ENCODE results near the gene SCYL3. TPM values are rescaled to one million over a fixed set of nuclear protein-coding genes. Genes with fewer than 3 reads are reported as not detected.

SCYL3 gene
- total RNA-seq, 1 experiment from 2014 or later = 3.6 TPM

GRCh38 chr1:169892176-169892926 is 1.3 kb downstream of the SCYL3 start:
- Histone ChIP-seq H3F3A (ENCODE audit: low read length, unreplicated experiment) (peaks cover 7% of the 10 kb centered on the region), H2AFZ (ENCODE audit: low read length) (no peak overlapping the region; the same call in 1 of the 2 replicates), H3K27me3 (ENCODE audit: low read length) (no peaks in the 10 kb centered on the region), H3K79me2 (ENCODE audit: low read length) (peaks cover 48% of the 10 kb centered on the region), H3K9me2 (replicated peaks; ENCODE audit: low read length) (no peaks in the 10 kb centered on the region), H3K9me3 (ENCODE audit: low read length) (no peaks in the 10 kb centered on the region), H3K4me1 (ENCODE audit: insufficient read depth, low read length) (peaks cover 29% of the 10 kb centered on the region), H4K20me1 (ENCODE audit: low read length) (no peaks in the 10 kb centered on the region), H3K4me2 (ENCODE audit: low read length) (peak overlapping the region; percentile 81), H3K9ac (ENCODE audit: low read length) (peak overlapping the region; percentile 95), H3K4me3 (ENCODE audit: low read length) (peak overlapping the region; percentile 89), H3K36me3 (ENCODE audit: low read depth, low read length) (peaks cover 6% of the 10 kb centered on the region; the same call in 1 of the 2 replicates), H3K27ac (ENCODE audit: low read length) (peak overlapping the region; percentile 73)
- DNase-seq (no peak), ATAC-seq (no peak)
- no TSS peak for BruUV-seq (replicated peaks)
- ChIA-PET CTCF (no interaction called here), POLR2A (ENCODE audit: unreplicated experiment) (no interaction called here)
- TF ChIP-seq EZH2 (IDR thresholded peaks at IDR 0.05; ENCODE audit: low read length, unreplicated experiment) (no peak), CTCF (conservative IDR thresholded peaks at IDR 0.05; ENCODE audit: low read depth, low read length) (no peak), EZH2phosphoT487 (IDR thresholded peaks at IDR 0.05; ENCODE audit: borderline replicate concordance, low read length) (no peak)
- intact Hi-C loops (cut with micrococcal nuclease) = loop anchor here (5.0 kb wide), 2 partner anchors 45 to 95 kb away; a partner anchor contains a TSS

GRCh38 chr1:169891539-169891885 is 2.2 kb downstream of the SCYL3 start:
- peak overlapping the region; percentile 81 for H3K4me2 ChIP-seq (ENCODE audit: low read length)
- ATAC-seq (no peak), DNase-seq (no peak)
- peak overlapping the region; percentile 89; the same call in 1 of the 2 replicates for H3K4me3 ChIP-seq (ENCODE audit: low read length)
- no peaks in the 10 kb centered on the region for H4K20me1 ChIP-seq (ENCODE audit: low read length)
- peaks cover 48% of the 10 kb centered on the region for H3K79me2 ChIP-seq (ENCODE audit: low read length)
- peak overlapping the region; percentile 46; the same call in 1 of the 2 replicates for H2AFZ ChIP-seq (ENCODE audit: low read length)
- peaks cover 6% of the 10 kb centered on the region; the same call in 1 of the 2 replicates for H3K36me3 ChIP-seq (ENCODE audit: low read depth, low read length)
- ChIA-PET CTCF (no interaction called here), POLR2A (ENCODE audit: unreplicated experiment) (interaction anchor here (0.6 kb wide), 1 partner anchor 10 kb away, joined by 5 read pairs; no protein-coding TSS in a partner anchor)
- peak overlapping the region; percentile 73 for H3K27ac ChIP-seq (ENCODE audit: low read length)
- TF ChIP-seq EZH2 (IDR thresholded peaks at IDR 0.05; ENCODE audit: low read length, unreplicated experiment) (no peak), CTCF (conservative IDR thresholded peaks at IDR 0.05; ENCODE audit: low read depth, low read length) (no peak)
- no peaks in the 10 kb centered on the region for H3K27me3 ChIP-seq (ENCODE audit: low read length)
- H3K9me2 ChIP-seq (replicated peaks; ENCODE audit: low read length) = no peaks in the 10 kb centered on the region
- no peaks in the 10 kb centered on the region for H3K9me3 ChIP-seq (ENCODE audit: low read length)
- intact Hi-C loops (cut with micrococcal nuclease) = loop anchor here (5.0 kb wide), 2 partner anchors 44 to 94 kb away; a partner anchor contains a TSS
- BruUV-seq (replicated peaks) = no TSS peak
- peaks cover 34% of the 10 kb centered on the region for H3K4me1 ChIP-seq (ENCODE audit: insufficient read depth, low read length)
- H3K9ac ChIP-seq (ENCODE audit: low read length) = no peak overlapping the region; the same call in 1 of the 2 replicates
- peaks cover 7% of the 10 kb centered on the region for H3F3A ChIP-seq (ENCODE audit: low read length, unreplicated experiment)
